ENCODE measurements around the gene PROP1.
"Not testable (repeated sequence)": the region's sequence is repeated elsewhere in the genome, so short reads cannot be mapped to it uniquely, and the experiment has no call there.

Gene PROP1

DNA sequence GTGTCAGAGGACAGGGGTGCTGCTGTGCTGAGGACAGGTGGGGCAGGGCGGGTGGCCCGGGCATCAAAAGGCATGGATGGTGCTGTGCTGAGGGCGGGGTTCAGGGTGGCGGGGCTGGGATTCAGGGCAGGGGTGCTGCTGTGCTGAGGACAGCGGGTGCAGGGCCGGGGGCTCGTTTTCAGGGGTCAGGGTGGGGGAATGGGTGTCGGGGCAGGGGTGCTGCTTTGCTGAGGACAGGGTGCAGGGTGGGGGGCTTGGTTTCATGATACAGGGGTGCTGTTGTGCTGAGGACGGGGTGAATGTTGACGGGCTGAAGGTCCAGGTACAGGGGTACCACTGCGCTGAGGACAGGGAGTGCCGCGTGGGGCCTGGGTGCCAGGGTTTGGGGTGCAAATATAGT is 50.9 kb downstream of the PROP1 start:
- not testable (repeated sequence) for DNase-seq (ENCODE audit: low spot score)

DNA sequence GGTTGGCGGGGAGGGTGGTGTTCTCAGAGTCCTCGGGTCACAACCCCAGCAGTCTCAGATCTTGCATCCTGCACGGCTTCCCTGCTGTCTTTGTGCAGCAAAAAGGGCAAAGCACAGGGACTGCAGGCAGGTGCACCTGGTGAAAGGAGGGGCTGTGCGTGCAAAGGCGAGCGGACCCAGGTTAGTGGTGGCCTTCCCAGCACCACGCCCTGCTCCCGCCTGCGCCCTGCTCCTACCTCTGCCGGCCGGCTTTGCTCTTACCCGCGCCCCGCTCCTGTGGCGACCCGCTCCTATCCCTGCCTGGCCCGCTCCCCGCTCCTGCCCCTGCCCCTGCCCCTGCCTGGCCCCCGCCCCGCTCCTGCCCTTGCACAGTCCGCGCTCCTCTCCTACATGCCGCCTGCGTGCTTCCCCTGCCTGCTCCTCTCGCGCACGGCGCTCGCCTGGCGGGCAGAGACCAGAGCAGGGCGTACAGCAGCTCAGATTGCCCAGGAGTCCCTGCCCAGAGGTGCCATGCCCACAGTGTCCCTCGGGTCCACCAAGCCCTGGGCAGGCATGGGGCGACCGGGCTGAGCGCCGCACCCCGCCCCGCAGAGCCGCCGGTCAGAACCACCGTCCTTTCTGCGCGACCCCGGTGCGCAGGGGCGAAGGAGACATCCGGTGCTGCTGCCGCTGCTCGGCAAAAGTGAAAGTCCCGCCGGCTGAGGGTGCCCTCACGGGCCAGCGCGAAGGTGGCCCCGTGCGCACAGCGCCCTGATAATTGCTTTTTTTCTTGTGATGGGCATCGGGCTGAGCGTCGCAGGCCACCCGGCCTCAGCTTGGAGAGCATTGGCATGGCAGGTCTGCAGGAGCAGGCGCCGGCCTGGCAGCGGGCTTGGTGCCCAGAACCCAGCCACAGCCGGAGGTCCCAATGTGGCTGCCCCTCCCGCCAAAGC is 52.0 kb downstream of the PROP1 start:
- not testable (repeated sequence) for DNase-seq (ENCODE audit: low spot score)

DNA sequence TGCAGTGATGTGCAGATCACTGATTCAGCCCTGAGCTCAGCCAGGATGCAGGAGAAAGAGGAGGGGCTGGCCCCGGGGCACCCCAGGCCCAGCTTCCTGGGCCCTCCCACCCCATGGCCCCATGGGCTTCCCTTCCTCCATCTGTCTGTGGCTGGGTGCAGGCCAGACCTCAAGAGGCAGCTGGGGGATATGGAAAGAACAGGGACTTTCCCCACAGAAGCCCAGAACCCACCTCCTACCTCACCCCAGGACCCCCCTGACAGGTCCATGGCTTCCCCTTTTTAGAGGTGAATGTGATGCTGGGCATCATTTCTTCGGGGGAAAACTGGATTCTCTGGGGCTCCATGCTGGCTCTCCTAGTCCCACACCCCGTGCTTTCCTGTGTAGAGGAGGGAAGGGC is 53.1 kb downstream of the PROP1 start:
- not testable (repeated sequence) for DNase-seq (ENCODE audit: low spot score)
